ENCODE measurements around the gene SCN5A. TPM values are rescaled to one million over a fixed set of nuclear protein-coding genes. Genes with fewer than 3 reads are reported as not detected.

SCN5A gene
- total RNA-seq, 3 donors from 2014 or later: not detected

- ATAC-seq (no peak), DNase-seq (no peak)
- peaks cover 1% of the 10 kb centered on the region for H3K4me1 Mint-ChIP-seq (ENCODE audit: low read depth)
- no peaks in the 10 kb centered on the region for H3K9me3 Mint-ChIP-seq
- H3K36me3 Mint-ChIP-seq (ENCODE audit: insufficient read depth): peaks cover 15% of the 10 kb centered on the region
- H3K27me3 Mint-ChIP-seq (ENCODE audit: low read depth): no peaks in the 10 kb centered on the region
- H3K4me3 Mint-ChIP-seq: no peak overlapping the region
Measured at GRCh38 chr3:38536671-38537070, 112.8 kb downstream of the SCN5A start.

DNA sequence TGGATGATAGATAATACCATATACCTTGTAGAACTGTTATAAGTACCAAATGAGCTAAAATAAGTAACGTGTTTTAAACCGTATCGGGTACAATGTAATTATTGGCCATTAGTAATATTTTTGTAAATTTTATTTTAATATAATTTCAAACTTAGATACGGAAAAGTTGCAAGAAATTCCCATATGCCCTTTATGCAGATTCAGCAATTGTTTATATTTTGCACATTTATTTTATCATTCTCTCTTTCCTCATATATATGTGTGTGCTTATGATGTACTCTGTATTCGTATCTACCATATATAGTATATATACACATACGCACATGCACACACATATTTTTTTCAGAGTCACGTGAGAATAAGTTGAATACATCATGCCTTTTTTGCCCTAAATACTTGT is 114.9 kb downstream of the SCN5A start:
- no peak for DNase-seq
- H3K9me3 Mint-ChIP-seq: no peaks in the 10 kb centered on the region
- H3K36me3 Mint-ChIP-seq (ENCODE audit: insufficient read depth): peaks cover 24% of the 10 kb centered on the region
- peaks cover 1% of the 10 kb centered on the region for H3K4me1 Mint-ChIP-seq (ENCODE audit: low read depth)
- H3K27me3 Mint-ChIP-seq (ENCODE audit: low read depth): no peaks in the 10 kb centered on the region
- H3K4me3 Mint-ChIP-seq: no peak overlapping the region
- no peak for ATAC-seq

- Mint-ChIP-seq H3K36me3 (ENCODE audit: insufficient read depth) (peaks cover 23% of the 10 kb centered on the region), H3K9me3 (no peaks in the 10 kb centered on the region), H3K4me1 (ENCODE audit: low read depth) (peaks cover 1% of the 10 kb centered on the region), H3K4me3 (no peak overlapping the region), H3K27me3 (ENCODE audit: low read depth) (no peaks in the 10 kb centered on the region)
- no peak for ATAC-seq
- DNase-seq: no peak
Measured at GRCh38 chr3:38534180-38534579, 115.3 kb downstream of the SCN5A start.

DNA sequence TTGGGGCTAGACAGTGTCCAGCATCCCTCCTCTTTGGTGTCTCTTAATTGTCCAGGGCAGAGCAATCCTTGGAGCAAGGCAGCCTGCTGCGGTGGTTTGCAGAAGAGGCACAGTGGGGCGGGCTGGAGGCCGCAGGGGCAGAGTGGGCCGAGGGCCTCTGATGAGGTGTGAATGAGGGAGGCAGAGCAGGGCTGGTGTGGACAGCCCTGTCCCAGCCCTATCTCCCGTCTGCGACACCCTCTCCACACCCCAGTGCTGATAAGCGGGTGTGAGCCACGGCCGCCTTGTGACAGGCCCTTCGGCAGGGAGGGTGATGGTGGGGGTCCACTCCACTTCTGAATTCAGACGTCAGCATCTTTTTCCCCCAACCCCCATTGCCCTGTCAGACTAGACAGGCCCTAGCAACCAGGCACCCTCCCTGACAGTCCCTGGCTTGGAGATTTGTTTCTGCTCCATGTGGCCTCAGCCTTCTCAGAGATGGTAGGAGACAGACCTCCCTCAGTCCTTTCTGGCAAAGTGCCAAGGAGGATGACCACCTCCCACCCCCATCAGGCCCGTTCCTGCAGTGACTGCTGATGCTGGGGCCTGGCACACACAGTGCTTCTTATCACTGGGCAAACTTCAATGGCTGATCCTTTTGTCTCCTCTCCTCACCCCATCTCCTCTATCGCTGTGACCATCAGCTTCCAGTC is 116.1 kb downstream of the SCN5A start:
- peaks cover 22% of the 10 kb centered on the region for H3K36me3 Mint-ChIP-seq (ENCODE audit: insufficient read depth)
- no peak for ATAC-seq

DNA sequence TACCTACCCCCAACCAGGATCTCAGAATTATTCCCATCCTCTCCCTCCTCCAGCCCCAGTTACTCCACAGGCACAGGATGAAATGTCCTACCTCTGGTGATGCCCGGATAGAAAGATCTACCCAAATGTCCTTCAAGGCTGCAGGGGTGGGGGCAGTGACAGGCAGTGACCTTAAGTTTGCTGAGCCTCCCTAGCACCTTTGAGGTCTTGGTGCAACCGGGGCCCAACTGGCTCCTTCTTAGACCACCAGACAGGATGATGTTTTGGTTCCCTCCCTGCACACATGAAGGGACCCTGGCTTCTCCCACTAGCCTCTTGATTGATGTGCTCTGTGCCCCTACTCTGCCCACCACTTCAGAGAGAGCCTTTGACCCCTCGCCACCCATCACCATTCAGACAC is 117.0 kb downstream of the SCN5A start:
- DNase-seq: no peak
- H3K4me3 Mint-ChIP-seq: no peak overlapping the region
- peaks cover 30% of the 10 kb centered on the region for H3K36me3 Mint-ChIP-seq (ENCODE audit: insufficient read depth)
- H3K4me1 Mint-ChIP-seq (ENCODE audit: low read depth): peaks cover 1% of the 10 kb centered on the region
- no peaks in the 10 kb centered on the region for H3K27me3 Mint-ChIP-seq (ENCODE audit: low read depth)
- no peak for ATAC-seq
- H3K9me3 Mint-ChIP-seq: no peaks in the 10 kb centered on the region

More for the DNA sequence above, 116.1 kb downstream of the SCN5A start:
- peaks cover 1% of the 10 kb centered on the region for H3K4me1 Mint-ChIP-seq (ENCODE audit: low read depth)
- no peak overlapping the region for H3K4me3 Mint-ChIP-seq
- no peak for DNase-seq
- H3K27me3 Mint-ChIP-seq (ENCODE audit: low read depth): no peaks in the 10 kb centered on the region
- no peaks in the 10 kb centered on the region for H3K9me3 Mint-ChIP-seq

DNA sequence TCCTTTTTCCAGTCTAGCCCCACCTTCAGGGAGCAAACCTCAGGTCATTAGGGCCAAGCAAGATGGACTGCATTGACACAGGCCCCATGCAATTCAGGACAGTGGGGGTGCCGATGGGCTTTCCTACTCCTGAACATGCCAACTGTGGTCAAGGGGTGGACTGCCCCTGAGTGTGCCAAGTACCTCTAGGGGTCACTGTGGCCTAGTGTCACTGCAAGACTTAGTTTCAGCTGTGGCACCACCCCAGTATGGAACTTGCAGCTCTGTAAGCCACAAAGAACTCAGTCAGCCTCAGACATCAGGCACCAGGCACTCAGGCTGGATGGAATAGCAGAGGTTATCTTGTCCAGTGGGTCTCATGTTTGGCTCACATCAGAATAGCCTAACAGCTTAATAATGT is 121.0 kb downstream of the SCN5A start:
- no peak for DNase-seq
- Mint-ChIP-seq H3K36me3 (ENCODE audit: insufficient read depth) (peaks cover 44% of the 10 kb centered on the region), H3K4me1 (ENCODE audit: low read depth) (no peaks in the 10 kb centered on the region), H3K27me3 (ENCODE audit: low read depth) (no peaks in the 10 kb centered on the region), H3K4me3 (no peak overlapping the region), H3K9me3 (no peaks in the 10 kb centered on the region)
- no peak for ATAC-seq

DNA sequence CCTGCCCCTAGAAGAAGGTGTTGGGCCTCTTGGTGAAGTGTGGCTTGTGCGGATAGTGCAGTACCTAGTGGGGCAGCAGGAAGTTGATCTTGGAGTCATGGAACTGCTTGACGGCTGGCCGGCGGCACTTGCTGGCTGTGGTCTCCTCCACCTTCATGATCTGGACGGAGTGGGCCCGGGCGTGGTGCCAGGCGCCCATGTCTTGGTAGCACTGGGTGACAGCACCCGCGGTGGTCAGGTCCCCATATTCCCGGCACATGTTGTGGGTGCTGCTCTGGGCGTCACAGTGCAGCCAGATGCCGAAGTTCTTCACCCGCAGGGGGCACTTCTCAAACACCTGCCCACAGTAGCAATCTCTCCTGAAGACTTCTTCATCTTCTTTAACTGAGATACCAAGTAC is 122.7 kb downstream of the SCN5A start:
- H3K36me3 Mint-ChIP-seq (ENCODE audit: insufficient read depth): peaks cover 45% of the 10 kb centered on the region
- H3K4me1 Mint-ChIP-seq (ENCODE audit: low read depth): no peaks in the 10 kb centered on the region
- DNase-seq: no peak
- no peaks in the 10 kb centered on the region for H3K27me3 Mint-ChIP-seq (ENCODE audit: low read depth)
- no peaks in the 10 kb centered on the region for H3K9me3 Mint-ChIP-seq
- H3K4me3 Mint-ChIP-seq: no peak overlapping the region
- ATAC-seq: no peak

- Mint-ChIP-seq H3K4me3 (no peak overlapping the region), H3K36me3 (ENCODE audit: insufficient read depth) (peaks cover 39% of the 10 kb centered on the region), H3K27me3 (ENCODE audit: low read depth) (no peaks in the 10 kb centered on the region), H3K9me3 (no peaks in the 10 kb centered on the region), H3K4me1 (ENCODE audit: low read depth) (peaks cover 21% of the 10 kb centered on the region)
- DNase-seq (no peak), ATAC-seq (no peak)
Measured at GRCh38 chr3:38524141-38524739, 125.2 kb downstream of the SCN5A start.

DNA sequence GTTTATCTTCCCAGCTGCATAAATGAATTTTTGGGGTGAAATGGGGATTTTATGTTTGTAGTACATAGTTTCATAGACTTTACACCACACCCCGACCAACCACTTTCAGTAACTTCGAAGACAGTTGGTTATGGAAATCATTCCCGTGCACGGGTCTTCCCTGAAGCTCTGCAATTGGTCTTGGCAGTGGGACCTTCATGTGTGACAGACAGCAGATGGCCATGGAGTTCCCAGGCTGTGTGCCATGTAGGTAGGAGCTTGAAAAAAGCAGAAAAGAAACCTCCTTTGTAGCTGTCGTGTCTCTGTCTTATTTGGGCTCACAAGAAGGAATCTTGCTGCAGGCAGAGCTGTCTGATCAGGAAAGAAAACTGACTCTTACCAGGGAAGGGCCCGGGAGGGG is 127.5 kb downstream of the SCN5A start:
- Mint-ChIP-seq H3K9me3 (no peaks in the 10 kb centered on the region), H3K27me3 (ENCODE audit: low read depth) (no peaks in the 10 kb centered on the region), H3K4me1 (ENCODE audit: low read depth) (peaks cover 32% of the 10 kb centered on the region), H3K36me3 (ENCODE audit: insufficient read depth) (peaks cover 30% of the 10 kb centered on the region), H3K4me3 (no peak overlapping the region)
- ATAC-seq: no peak
- DNase-seq: no peak

DNA sequence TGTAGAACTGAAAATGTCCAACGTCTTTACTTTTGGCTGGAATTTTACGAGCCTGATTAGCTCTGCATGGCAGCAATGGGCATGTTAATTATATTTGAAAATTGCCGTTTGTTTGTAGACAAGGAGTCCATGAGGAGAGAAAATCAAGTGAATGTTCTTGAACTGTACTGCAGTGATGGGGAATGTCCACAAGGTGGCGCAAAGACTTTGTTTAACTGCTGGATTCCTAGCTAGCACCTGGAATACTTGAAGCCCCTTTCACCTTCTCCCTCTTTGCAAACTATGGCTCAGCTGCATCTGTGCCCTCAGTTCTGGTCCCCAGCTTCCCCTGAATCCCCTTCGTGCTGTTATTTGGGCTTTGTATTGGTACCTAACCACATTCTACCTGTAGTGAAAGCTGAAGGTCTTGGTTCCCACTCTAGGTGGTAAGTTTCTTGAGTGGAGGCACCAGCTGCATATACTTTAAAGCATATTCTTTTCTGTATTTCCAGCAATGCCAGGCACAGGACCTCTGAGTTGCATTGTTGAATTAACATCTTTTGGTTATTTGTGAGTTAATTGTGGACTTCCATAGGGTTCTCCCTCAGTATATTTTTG is 128.0 kb downstream of the SCN5A start:
- H3K36me3 Mint-ChIP-seq (ENCODE audit: insufficient read depth): peaks cover 30% of the 10 kb centered on the region
- no peaks in the 10 kb centered on the region for H3K9me3 Mint-ChIP-seq
- peaks cover 32% of the 10 kb centered on the region for H3K4me1 Mint-ChIP-seq (ENCODE audit: low read depth)
- no peak overlapping the region for H3K4me3 Mint-ChIP-seq
- H3K27me3 Mint-ChIP-seq (ENCODE audit: low read depth): no peaks in the 10 kb centered on the region
- peak; percentile 56 for DNase-seq
- ATAC-seq: peak; percentile 37 to 52

GRCh38 chr3:38519651-38520050 is 129.8 kb downstream of the SCN5A start:
- Mint-ChIP-seq H3K9me3 (no peaks in the 10 kb centered on the region), H3K27me3 (ENCODE audit: low read depth) (no peaks in the 10 kb centered on the region), H3K4me3 (peak overlapping the region; percentile 22), H3K36me3 (ENCODE audit: insufficient read depth) (peaks cover 27% of the 10 kb centered on the region), H3K4me1 (ENCODE audit: low read depth) (peaks cover 32% of the 10 kb centered on the region)
- DNase-seq (no peak), ATAC-seq (peak; percentile 62 to 71)

- H3K4me3 Mint-ChIP-seq: no peak overlapping the region
- ATAC-seq: no peak
- H3K9me3 Mint-ChIP-seq: no peaks in the 10 kb centered on the region
- no peaks in the 10 kb centered on the region for H3K27me3 Mint-ChIP-seq (ENCODE audit: low read depth)
- H3K4me1 Mint-ChIP-seq (ENCODE audit: low read depth): peaks cover 32% of the 10 kb centered on the region
- H3K36me3 Mint-ChIP-seq (ENCODE audit: insufficient read depth): peaks cover 24% of the 10 kb centered on the region
- DNase-seq: no peak
Measured at GRCh38 chr3:38519000-38519399, 130.5 kb downstream of the SCN5A start.

DNA sequence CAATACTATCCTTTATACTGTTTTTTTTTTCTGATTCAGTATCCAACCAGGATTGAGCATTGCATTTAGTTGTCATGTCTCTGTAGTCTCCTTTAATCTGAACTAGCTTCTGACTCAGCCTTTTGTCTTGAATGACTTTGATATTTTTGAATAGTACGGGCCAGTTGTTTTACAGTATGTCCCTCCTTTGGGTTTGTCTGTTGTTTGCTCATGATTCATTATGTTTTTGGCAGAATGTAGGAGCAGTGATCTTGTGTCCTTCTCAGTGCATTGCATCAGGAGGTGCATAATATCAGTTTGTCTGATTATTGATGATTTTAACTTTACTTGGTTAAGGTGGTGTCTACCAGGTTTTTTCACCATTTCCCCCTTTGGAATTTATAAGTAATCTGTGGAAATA is 132.8 kb downstream of the SCN5A start:
- DNase-seq (no peak), ATAC-seq (no peak)
- no peak overlapping the region for H3K4me3 Mint-ChIP-seq
- peaks cover 32% of the 10 kb centered on the region for H3K4me1 Mint-ChIP-seq (ENCODE audit: low read depth)
- no peaks in the 10 kb centered on the region for H3K9me3 Mint-ChIP-seq
- no peaks in the 10 kb centered on the region for H3K27me3 Mint-ChIP-seq (ENCODE audit: low read depth)
- H3K36me3 Mint-ChIP-seq (ENCODE audit: insufficient read depth): peaks cover 23% of the 10 kb centered on the region

GRCh38 chr3:38515367-38515766 is 134.1 kb downstream of the SCN5A start:
- Mint-ChIP-seq H3K36me3 (ENCODE audit: insufficient read depth) (peaks cover 30% of the 10 kb centered on the region), H3K4me3 (no peak overlapping the region), H3K27me3 (ENCODE audit: low read depth) (no peaks in the 10 kb centered on the region), H3K4me1 (ENCODE audit: low read depth) (peaks cover 22% of the 10 kb centered on the region), H3K9me3 (no peaks in the 10 kb centered on the region)
- no peak for ATAC-seq
- DNase-seq: no peak

DNA sequence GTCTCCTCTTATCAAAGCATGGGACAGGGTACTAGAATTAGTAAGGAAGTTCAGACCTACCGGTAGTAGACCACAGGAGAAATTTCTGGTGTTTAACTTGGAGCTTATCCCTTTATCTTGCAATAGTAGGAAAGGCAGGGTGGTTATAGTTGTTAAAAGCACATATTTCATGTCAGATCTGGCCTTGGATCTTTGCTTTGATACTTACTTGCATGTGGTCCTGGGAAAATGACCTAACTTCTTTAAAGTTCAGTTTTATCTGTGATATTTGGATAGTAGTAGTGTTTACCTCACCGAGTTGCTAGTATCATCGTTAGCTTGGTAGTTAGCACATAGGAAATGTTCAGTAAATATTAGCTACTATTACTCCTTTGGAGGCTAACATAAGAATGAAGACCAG is 137.9 kb downstream of the SCN5A start:
- Mint-ChIP-seq H3K27me3 (ENCODE audit: low read depth) (no peaks in the 10 kb centered on the region), H3K9me3 (no peaks in the 10 kb centered on the region), H3K36me3 (ENCODE audit: insufficient read depth) (peaks cover 38% of the 10 kb centered on the region), H3K4me3 (no peak overlapping the region), H3K4me1 (ENCODE audit: low read depth) (no peaks in the 10 kb centered on the region)
- ATAC-seq: no peak
- DNase-seq: no peak
